Astrocyte of the spinal cord (primary cell): ENCODE measurements around the gene EIPR1.

Source experiments
- DNase-seq: peaks from one replicate; pipeline ENCODE4 v3.0.0; 2011; ENCODE audit warnings: low read depth, low spot score
- H3K4me3 ChIP-seq: 2 replicates; pipeline ENCODE4 v1.5.1; 2011; ENCODE audit warnings: low read depth, mild to moderate bottlenecking, low read length, moderate library complexity
- in situ Hi-C: cut with HindIII; loops from 2 replicates; pipeline ENCODE4 v1.10.0; 2017; ENCODE audit warnings: low sequenced_read_pairs
- TF ChIP-seq, protein P1 (sequence below): IDR thresholded peaks from 2 replicates; pipeline ENCODE4 v1.5.1; 2012; ENCODE audit warnings: low read depth, mild to moderate bottlenecking, low read length, inconsistent platforms

Gene EIPR1

DNA sequence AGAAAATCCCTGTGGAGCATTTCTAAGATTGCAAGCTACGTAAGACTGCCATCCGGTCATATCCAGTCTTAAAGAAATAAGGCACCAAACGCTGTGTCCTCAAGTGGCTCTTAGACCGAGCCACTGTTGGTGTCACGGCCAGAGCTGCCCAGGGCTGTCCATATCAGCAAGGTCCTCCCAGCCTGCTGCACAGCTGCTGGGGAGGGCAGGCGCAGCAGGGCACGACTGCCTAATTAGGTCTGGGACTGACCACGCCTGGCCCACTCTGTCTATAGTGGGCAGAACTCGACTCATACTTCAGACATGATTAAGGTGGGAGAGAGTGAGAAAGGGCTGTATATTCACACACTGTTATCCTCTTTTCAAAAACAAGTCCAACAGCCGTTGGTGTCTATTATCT lies 39.3 kb downstream of the EIPR1 start:
- no peak overlapping the region for H3K4me3 ChIP-seq
- DNase-seq = no peak
- in situ Hi-C loops = no loop called here
- TF ChIP-seq, protein P1, sequence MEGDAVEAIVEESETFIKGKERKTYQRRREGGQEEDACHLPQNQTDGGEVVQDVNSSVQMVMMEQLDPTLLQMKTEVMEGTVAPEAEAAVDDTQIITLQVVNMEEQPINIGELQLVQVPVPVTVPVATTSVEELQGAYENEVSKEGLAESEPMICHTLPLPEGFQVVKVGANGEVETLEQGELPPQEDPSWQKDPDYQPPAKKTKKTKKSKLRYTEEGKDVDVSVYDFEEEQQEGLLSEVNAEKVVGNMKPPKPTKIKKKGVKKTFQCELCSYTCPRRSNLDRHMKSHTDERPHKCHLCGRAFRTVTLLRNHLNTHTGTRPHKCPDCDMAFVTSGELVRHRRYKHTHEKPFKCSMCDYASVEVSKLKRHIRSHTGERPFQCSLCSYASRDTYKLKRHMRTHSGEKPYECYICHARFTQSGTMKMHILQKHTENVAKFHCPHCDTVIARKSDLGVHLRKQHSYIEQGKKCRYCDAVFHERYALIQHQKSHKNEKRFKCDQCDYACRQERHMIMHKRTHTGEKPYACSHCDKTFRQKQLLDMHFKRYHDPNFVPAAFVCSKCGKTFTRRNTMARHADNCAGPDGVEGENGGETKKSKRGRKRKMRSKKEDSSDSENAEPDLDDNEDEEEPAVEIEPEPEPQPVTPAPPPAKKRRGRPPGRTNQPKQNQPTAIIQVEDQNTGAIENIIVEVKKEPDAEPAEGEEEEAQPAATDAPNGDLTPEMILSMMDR = no peak

DNA sequence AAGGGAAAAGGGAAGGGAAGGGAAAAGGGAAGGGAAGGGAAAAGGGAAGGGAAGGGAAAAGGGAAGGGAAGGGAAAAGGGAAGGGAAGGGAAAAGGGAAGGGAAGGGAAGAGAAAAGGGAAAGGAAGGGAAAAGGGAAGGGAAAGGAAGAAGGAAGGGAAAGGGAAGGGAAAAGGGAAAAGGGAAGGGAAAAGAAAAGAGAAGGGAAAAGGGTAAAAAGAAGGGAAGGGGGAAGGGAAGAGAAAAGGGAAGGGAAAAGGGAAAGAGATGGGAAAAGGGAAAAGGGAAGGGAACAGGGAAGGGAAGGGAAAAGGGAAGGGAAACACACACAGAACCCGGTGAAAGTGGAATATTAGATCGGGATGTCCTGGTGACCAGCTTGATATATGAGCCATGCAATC lies 40.8 kb downstream of the EIPR1 start:
- DNase-seq = no peak
- TF ChIP-seq, protein P1 = no peak
- in situ Hi-C loops = no loop called here
- no peak overlapping the region for H3K4me3 ChIP-seq

DNA sequence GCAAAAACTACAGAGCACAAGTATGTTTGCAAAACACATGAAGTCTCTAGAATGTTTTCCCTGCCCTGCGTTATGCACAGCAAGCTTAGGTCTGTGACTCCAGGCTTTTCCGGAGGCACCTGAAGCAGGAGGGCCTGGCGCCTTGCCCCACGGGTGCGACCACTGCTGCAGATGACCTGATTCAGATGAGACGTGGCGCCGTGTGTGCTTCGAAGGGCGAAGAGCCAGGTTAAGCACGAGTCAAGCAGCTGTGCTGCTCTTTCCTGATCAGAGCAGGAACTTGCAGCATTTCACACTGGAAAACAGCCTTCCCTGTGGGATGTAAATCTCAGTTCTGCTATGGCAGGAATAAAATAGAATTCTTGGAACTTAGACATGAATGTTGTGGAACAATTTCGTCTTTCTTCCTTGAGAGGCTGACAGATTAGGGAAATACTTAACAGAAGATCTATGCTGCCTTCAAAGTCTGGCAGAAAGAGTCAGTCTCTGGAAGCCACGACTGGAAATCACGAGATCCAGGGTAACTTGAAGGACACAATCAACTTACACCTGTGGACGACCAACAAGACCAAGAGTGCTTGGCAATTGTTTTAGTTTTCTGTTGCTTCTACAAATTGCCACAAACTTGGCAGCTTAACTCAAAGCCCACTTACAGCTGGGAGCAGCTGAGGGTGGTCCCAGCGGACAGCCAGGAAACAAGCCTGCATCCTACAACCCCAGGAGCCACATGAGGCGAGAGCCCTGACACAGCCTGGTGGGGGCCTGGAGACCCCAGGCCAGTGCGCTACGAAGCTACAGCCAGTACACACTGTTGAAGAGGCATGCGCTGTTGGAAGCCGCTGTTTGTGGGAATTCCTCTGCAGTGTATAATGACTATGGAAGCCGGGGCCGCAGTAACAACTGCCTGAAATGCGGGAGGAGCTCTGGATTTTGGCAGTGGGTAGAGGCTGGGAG lies 42.9 kb downstream of the EIPR1 start:
- in situ Hi-C loops = no loop called here
- DNase-seq = no peak
- H3K4me3 ChIP-seq = no peak overlapping the region
- TF ChIP-seq, protein P1 = no peak

DNA sequence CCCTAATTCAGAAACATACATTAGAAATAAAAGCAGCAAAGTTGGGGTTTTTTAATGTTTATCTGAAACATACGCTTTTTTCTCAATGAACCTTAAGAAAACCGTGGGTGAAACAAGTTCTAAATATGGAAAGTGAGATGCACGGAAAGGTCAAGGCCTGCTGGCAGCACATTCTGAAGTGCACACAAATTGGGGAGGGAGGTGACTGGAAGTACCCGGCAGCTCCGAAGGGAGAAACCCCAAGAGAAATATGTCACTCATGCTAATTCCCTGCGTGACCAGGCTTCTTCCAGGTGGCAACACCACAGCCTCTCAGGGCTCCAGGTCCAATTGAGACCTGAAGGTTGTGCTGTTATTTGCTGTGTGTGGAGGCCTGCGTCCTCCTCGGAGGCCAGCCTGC lies 45.5 kb downstream of the EIPR1 start:
- no peak overlapping the region for H3K4me3 ChIP-seq
- TF ChIP-seq, protein P1 = no peak
- no peak for DNase-seq
- in situ Hi-C loops = no loop called here

DNA sequence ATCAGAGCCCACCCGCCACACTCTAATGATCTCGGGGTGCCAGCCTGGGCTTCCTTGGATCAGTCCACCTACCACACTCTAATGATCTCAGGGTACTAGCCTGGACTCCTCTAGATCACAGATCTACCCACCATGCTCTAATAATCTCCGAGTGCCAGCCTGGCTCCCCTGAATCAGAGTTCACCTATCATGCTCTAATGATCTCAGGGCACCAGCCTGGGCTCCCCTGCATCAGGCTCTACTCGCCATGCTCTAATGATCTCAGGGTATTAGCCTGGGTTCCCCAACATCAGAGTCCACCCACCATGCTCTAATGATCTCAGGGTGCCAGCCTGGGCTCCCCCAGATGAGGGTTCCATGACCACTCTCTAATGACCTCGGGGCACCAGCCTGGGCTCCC lies 48.1 kb downstream of the EIPR1 start:
- no peak for DNase-seq
- TF ChIP-seq, protein P1 = no peak
- in situ Hi-C loops = no loop called here
- no peak overlapping the region for H3K4me3 ChIP-seq

DNA sequence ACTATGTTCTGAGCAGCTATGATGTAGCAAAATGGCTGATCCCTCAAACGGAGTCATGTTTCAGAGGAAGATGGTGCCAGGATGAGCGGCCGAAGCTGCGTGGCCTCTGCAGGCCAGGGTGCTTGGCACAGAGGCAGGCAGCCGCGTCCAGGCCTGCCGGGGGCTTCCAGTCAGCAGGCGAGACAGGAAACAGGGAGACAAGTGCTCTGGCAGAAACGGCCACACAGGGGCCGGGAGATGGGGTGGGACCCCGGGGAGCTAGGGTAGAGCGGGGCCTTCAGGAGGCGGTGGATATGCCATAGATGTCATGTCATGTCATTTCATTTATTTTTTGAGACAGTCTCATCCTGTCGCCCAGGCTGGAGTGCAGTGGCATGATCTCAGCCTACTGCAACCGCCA lies 50.7 kb downstream of the EIPR1 start:
- TF ChIP-seq, protein P1 = no peak
- in situ Hi-C loops = no loop called here
- DNase-seq = no peak
- no peak overlapping the region for H3K4me3 ChIP-seq
